Measurements from ENCODE around the gene HIVEP2. TPM values are rescaled to one million over a fixed set of nuclear protein-coding genes. Genes with fewer than 3 reads are reported as not detected.
A peak's percentile ranks its signal among the peaks of the same experiment; 100 is the strongest.

The HIVEP2 gene
- total and polyA plus RNA-seq, 8 donors = 0.58 to 14.3 (median 4.8) TPM

DNA sequence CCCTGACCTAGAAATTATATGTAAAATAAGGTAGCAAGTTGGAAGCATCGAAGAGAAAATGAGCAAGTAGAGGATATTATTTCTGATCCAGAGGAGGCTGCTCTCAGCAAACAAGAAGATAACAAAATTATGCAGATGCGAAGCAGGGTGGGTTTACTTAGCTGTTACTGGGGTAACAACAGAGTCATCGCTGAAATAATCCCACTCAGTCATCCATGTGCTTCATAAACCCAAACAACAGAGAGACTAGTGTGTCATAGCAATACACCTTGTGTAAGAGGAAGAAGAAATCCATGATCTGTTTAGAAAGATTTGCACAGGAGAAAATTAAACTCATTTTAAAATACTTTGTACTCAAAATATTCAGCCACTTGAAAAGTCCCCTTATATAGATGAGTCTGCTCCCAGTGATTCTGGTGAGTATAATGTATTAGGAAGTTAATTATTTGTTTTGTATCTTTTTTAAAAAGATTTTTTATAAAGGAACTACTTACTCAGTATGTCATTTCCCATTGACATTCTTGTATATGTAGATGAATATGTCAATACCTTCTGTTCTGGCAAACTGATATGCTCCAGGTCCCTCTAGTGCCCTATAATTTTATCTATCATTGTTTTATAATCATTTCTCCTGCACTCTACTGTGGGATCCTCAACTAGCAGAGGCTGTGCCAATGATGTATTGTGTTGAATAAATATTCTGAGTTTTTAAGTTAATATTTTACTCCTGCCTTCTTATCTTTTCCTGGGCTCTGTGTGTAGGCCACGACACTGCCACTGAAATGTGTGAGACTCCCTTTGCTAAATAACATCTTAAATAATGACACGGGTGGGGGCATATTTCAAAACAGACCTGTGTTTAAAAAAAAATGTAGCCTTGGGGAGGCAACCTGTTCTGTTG, 8.6 kb upstream of the HIVEP2 start:
- H3K27ac ChIP-seq = no peak overlapping the region
- 63 to 84% (median 70%) methylated on average over 5 of the region's 5 CpGs for WGBS, 5 donors
- no peaks in the 10 kb centered on the region for H3K27me3 ChIP-seq
- intact Hi-C loops (cut with DNase I; ENCODE audit: low total_unique reads) = loop anchor here (10.0 kb wide), 1 partner anchor 101 kb away; no protein-coding TSS in a partner anchor
- H3K9me3 ChIP-seq = no peaks in the 10 kb centered on the region
- DNase-seq = peak in 1 of 2 donors; percentile 36
- no peak overlapping the region for H3K4me3 ChIP-seq
- no peak for TF ChIP-seq EP300 (IDR thresholded peaks at IDR 0.05)
- TF ChIP-seq, protein P1, sequence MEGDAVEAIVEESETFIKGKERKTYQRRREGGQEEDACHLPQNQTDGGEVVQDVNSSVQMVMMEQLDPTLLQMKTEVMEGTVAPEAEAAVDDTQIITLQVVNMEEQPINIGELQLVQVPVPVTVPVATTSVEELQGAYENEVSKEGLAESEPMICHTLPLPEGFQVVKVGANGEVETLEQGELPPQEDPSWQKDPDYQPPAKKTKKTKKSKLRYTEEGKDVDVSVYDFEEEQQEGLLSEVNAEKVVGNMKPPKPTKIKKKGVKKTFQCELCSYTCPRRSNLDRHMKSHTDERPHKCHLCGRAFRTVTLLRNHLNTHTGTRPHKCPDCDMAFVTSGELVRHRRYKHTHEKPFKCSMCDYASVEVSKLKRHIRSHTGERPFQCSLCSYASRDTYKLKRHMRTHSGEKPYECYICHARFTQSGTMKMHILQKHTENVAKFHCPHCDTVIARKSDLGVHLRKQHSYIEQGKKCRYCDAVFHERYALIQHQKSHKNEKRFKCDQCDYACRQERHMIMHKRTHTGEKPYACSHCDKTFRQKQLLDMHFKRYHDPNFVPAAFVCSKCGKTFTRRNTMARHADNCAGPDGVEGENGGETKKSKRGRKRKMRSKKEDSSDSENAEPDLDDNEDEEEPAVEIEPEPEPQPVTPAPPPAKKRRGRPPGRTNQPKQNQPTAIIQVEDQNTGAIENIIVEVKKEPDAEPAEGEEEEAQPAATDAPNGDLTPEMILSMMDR (IDR thresholded peaks at IDR 0.05) = no peak
- no peak for TF ChIP-seq POLR2A (IDR thresholded peaks at IDR 0.05)
- no peak for TF ChIP-seq POLR2AphosphoS5 (IDR thresholded peaks at IDR 0.05)
- H3K36me3 ChIP-seq = no peaks in the 10 kb centered on the region
- peaks cover 0 to 5% (median 0%) of the 10 kb centered on the region in 4 donors for H3K4me1 ChIP-seq

DNA sequence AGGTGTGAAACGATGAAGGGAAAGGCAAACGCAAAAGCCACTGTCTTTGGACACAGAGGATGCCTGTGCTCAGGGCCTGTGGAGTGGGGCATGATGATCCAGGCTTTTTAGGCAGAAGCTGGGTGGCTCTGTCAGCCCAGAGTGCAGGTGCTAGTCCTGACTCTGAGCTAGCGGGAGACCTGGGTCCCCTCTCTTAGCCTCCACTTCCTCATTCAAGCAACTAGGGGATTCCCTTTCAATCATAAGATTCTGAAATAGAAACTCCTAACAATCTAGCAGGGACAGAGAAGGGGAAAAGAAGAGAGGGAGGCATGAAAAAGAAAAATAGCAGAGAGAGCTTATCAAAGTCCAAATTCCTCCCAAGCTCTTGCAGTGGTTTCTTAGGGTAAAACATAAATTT, 7.6 kb upstream of the HIVEP2 start:
- Histone ChIP-seq H3K27me3 (no peaks in the 10 kb centered on the region), H3K9me3 (no peaks in the 10 kb centered on the region), H3K27ac (no peak overlapping the region), H3K4me1 (peaks cover 0 to 12% (median 0%) of the 10 kb centered on the region in 4 donors), H3K36me3 (no peaks in the 10 kb centered on the region), H3K4me3 (no peak overlapping the region)
- TF ChIP-seq EP300 (IDR thresholded peaks at IDR 0.05) = no peak
- no peak for TF ChIP-seq POLR2A (IDR thresholded peaks at IDR 0.05)
- TF ChIP-seq, protein P1 (IDR thresholded peaks at IDR 0.05) = no peak
- no peak for TF ChIP-seq POLR2AphosphoS5 (IDR thresholded peaks at IDR 0.05)
- WGBS, 5 donors = 86 to 93% (median 91%) methylated on average over 3 of the region's 3 CpGs
- intact Hi-C loops (cut with DNase I; ENCODE audit: low total_unique reads) = loop anchor here (10.0 kb wide), 1 partner anchor 102 kb away; no protein-coding TSS in a partner anchor
- DNase-seq = no peak

DNA sequence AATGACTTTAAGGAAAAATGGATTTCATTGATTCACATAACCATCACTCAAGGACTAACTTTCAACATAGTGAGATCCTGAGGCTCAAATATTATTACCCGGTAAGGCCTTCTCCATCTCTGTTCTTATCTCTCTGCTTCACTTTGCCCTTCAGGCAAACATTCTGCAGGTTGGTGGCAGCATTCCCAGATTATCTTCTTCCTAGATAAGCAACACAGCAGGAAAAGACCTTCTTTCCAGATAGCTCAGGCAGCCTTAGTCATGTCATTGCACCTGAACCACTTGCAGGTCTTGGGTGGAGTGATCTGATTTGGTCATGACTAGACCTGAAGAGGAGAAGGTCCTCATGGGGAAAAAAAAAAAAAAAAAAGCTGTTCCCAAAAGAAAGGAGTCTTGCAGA, 5.3 kb upstream of the HIVEP2 start:
- Histone ChIP-seq H3K27ac (no peak overlapping the region), H3K9me3 (no peaks in the 10 kb centered on the region), H3K4me3 (no peak overlapping the region), H3K27me3 (no peaks in the 10 kb centered on the region), H3K4me1 (peaks cover 0 to 13% (median 2%) of the 10 kb centered on the region in 4 donors), H3K36me3 (no peaks in the 10 kb centered on the region)
- 41 to 59% (median 52%) methylated on average over 1 of the region's 1 CpG for WGBS, 5 donors
- TF ChIP-seq EP300 (IDR thresholded peaks at IDR 0.05) (no peak), POLR2AphosphoS5 (IDR thresholded peaks at IDR 0.05) (no peak), POLR2A (IDR thresholded peaks at IDR 0.05) (no peak)
- TF ChIP-seq, protein P1 (IDR thresholded peaks at IDR 0.05) = no peak
- DNase-seq = no peak
- intact Hi-C loops (cut with DNase I; ENCODE audit: low total_unique reads) = loop anchor here (10.0 kb wide), 1 partner anchor 105 kb away; no protein-coding TSS in a partner anchor

DNA sequence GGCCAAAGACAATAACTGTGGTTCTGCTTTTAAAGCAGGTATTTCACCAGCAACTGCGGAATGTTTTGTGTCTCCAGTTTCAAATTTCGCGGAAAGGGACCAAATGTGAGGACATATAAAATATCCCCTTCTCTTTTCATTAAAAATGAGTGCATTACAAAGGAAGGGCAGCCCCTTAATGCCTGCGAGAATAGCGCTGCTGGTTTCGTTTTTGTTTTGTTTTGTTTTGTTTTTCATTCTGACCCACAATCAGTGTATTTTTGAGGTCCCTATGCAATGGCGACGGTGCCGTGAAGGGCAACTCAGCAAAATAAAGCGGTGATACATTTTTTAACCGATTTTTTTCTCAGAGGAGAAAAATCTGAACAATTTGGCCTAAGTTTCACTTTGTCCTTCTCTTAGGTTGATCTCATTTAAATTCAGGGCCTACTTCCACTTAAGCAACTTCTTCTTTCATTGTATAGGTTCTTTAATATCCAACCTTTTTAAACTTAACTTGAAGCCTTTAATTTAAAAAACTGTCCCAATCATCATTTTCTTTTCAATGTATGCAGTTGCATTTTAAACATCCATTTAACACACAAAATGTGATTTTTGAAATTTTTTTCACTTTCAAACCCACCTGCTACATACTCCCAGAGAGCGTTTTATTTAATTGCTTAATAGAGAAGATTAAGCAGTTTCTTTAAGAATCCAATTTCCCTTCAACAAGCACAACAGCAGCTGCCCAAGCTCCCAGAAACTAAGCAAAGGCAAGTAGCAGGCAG, 2.9 kb upstream of the HIVEP2 start:
- Histone ChIP-seq H3K27ac (peak overlapping the region; percentile 97 to 100 (median 99)), H3K4me3 (peak overlapping the region; percentile 61 to 94 (median 81)), H3K9me3 (no peaks in the 10 kb centered on the region), H3K36me3 (no peaks in the 10 kb centered on the region), H3K27me3 (no peaks in the 10 kb centered on the region), H3K4me1 (peaks cover 10 to 23% (median 14%) of the 10 kb centered on the region in 4 donors)
- intact Hi-C loops (cut with DNase I; ENCODE audit: low total_unique reads) = no loop called here
- TF ChIP-seq EP300 (IDR thresholded peaks at IDR 0.05) (no peak), POLR2A (IDR thresholded peaks at IDR 0.05) (no peak), POLR2AphosphoS5 (IDR thresholded peaks at IDR 0.05) (no peak)
- TF ChIP-seq, protein P1 (IDR thresholded peaks at IDR 0.05) = no peak
- no peak for DNase-seq
- 12 to 25% (median 22%) methylated on average over 12 of the region's 12 CpGs for WGBS, 5 donors

Measured in stomach (tissue), 9 donors.